ELF-1 (cell line): ENCODE data around the gene WASF2.
"Not testable (repeated sequence)": the region's sequence is repeated elsewhere in the genome, so short reads cannot be mapped to it uniquely, and the experiment has no call there.

Source experiments
- DNase-seq: peaks from one replicate; pipeline ENCODE4 v3.0.0-alpha.2; 2016; ENCODE audit warnings: low read depth, low spot score

The WASF2 gene

DNA sequence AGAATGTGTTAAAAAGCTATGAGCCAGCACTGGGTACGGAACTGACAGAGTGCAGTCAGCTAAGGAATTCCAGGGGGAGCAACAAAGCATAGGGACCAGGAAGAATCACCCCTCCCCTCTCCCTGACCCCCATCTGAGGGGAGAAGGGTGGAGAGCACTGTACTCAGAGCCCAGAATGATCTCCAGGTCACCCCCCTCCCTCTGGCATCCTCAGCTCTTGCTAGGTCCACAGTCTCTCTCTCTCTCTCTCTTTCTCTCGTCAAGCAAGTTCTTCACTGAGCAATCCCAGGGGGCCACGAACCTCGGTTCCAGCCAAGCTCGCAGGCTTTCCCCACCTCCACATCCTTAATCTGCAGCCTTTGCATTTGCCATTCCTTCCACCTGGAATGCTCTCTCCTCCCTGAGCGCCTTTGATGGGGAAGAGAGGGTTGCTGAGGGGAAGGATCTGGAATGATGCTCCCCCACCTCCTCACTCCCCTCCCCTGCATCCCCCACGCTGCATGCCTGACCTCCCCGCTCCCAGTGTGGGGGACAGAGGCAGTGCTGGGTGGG, 6.7 kb upstream of the WASF2 start:
- DNase-seq, result peak; percentile 84

GRCh38 chr1:27492796-27493195, 2.8 kb upstream of the WASF2 start:
- DNase-seq, result no peak

DNA sequence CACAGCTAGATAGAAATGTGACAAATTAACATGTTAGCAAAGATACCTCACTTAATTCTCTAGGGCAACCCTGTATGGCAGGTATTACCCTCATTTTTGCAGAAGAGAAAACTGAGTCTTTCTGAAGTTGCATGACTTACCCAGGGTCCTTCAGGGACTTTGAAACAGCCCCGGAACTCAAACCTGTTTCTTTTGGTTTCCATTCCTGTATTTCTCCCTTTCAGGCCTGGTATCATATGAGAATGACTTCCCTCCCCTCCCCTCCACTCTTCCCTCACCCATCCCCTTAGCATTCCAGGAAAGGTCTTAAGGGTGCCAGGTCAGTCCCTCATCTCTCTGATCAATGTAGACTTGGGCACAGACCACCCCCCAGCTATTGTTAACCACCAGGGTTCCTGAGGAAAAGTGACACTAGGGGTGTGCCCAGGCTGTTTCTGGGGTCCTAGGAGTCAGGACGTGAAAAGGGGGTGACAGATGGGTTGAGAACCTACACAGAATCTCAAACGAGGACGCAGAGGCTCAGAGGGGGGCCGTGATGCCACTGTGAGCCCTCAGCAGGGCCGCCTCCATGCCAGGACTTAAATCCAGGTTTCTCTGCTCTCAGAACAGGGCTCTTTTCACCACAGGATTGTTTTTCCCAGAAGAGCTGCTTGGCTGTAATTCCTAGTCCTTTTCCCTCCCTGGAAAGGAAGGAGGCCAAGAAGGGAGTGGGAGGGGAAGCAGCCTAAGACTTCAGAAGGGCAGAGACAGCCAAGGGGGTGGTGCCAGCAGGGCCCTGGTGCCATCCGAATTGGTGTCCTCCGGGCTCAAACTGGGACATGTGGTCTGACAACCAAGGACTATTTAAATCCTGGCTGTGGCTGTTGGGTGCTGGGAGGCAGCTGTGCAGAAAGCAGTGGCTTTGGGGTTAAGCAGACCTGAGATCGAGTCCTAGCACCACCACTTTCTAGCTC, 2.1 kb upstream of the WASF2 start:
- no peak for DNase-seq

GRCh38 chr1:27489501-27489972, 430 bp downstream of the WASF2 start:
- no peak for DNase-seq

- peak; percentile 42 for DNase-seq
Observed at GRCh38 chr1:27487966-27488884, 1.7 kb downstream of the WASF2 start.

GRCh38 chr1:27485363-27485762, 4.6 kb downstream of the WASF2 start:
- DNase-seq, result no peak

GRCh38 chr1:27483659-27484058, 6.3 kb downstream of the WASF2 start:
- DNase-seq, result no peak

GRCh38 chr1:27481994-27482620, 7.9 kb downstream of the WASF2 start:
- DNase-seq, result no peak

- DNase-seq, result no peak
Observed at GRCh38 chr1:27478098-27478497, 11.9 kb downstream of the WASF2 start.

DNA sequence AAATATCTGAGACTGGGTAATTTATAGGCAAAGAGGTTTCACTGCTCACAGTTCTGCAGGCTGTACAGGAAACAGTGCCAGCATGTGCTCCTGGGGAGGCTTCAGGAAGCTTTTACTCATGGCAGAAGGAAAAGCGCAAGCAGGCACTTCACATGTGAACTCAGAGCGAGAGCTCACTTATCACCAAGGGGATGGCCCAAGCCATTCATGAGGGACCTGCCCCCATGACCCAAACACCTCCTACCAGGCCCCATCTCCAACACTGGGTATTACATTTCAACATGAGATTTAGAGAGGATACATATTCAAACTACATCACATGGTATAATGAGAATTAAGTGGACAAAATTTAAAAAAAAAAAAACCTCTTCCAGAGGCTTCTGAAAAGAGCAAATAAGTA, 13.7 kb downstream of the WASF2 start:
- no peak for DNase-seq

DNA sequence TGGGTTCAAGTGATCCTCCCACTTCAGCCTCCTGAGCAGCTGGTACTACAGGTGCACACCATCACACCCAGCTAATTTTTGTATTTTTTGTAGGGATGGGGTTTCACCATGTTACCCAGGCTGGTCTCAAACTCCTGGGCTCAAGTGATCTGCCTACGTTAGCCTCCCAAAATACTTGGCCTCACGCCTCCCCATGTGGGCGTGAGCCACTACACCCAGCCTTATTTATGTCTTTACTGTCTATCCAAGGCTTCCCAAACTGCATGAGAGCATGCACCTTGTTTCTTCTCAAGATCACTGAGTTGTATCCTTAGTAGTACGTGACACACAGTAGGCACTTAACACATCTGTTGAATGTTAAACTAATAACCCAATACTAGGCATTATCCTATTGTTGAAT, 14.2 kb downstream of the WASF2 start:
- no peak for DNase-seq

- DNase-seq, result no peak
Observed at GRCh38 chr1:27473755-27474154, 16.2 kb downstream of the WASF2 start.

DNA sequence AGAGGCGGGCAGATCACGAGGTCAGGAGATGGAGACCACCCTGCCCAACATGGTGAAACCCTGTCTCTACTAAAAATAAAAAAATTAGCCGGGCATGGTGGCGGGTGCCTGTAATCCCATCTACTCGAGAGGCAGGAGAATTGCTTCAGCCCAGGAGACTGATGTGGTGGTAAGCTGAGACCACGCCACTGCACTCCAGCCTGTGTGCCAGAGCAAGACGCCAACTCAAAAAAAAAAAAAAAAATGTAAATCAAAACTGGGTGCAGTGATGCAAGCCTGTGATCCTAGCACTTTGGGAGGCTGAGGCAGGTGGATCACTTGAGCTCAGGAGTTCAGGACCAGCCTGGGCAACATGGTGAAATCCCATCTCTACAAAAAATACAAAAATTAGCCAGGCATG, 17.9 kb downstream of the WASF2 start:
- not testable (repeated sequence) for DNase-seq

DNA sequence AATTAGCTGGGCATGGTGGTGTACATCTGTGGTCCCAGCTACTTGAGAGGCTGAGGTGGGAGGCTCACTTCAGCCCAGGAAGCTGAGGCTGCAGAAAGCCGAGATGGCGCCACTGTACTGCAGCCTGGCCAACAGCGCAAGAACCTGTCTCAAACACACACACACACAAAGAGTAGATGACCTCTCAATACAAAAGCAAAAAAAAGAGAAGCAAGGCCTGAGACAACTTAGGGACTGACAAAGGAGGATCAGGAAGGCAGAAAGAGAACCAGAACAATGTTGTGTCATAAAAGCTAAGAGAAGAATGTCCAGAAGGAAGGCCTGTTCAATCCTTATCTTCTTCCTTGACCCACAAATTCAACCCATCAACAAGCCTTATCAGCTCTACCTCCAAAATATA, 18.5 kb downstream of the WASF2 start:
- no peak for DNase-seq

GRCh38 chr1:27469334-27469733, 20.6 kb downstream of the WASF2 start:
- DNase-seq, result no peak

DNA sequence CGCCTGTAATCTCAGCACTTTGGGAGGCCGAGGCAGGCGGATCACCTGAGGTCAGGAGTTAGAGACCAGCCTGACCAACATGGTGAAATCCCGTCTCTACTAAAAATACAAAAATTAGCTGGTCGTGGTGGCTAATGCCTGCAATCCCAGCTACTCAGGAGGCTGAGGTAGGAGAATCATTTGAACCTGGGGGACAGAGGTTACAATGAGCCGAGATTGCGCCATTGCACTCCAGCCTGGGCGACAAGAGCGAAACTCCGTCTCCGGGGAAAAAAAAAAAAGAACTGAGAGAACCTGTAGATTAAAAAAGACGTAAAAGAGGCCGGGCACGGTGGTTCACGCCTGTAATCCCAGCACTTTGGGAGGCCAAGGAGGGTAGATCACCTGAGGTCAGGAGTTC, 21.6 kb downstream of the WASF2 start:
- not testable (repeated sequence) for DNase-seq

DNA sequence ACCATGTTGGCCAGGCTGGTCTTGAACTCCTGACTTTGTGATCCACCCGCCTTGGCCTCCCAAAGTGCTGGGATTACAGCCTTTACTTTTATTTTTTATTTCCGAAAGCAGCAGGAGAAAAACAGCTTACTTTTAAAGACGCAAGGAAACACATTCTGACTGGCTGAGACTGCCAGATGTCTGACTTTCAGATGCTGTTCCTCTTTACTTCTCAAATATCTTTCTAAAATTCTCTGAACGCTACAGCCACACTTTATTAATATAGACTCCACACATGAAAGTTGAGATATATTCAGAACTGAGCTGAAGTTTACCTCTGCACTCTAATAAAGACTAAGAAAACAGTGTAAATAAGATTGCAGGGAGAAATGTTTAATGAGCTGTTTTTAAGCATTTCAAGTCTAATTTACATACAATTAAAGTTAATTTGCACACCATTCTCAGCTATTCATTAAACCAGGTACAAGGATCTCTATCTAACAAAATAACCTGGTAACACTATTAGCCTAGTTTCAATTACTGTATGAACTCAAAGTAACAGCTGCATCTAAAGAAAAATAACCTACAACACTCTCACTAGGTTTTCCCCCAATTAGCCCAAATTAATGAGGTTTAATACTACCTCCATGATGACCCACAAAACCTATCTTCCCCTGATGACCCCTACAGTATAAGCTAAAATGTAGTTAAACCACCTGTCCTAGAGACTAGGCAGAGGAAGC, 24.9 kb downstream of the WASF2 start:
- DNase-seq, result no peak

DNA sequence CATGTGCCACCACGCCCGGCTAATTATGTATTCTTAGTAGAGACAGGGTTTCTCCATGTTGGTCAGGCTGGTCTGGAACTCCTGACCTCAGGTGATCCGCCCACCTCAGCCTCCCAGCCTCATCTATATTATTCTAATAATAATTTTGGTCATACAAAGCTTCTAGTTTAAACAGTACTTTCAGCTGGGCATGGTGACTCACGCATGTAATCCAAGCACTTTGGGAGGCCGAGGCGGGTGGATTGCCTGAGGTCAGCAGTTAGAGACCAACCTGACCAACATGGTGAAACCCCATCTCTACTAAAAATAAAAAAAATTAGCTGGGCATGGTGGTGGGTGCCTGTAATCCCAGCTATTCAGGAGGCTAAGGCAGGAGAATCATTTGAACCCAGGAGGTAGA, 26.1 kb downstream of the WASF2 start:
- DNase-seq, result not testable (repeated sequence)

DNA sequence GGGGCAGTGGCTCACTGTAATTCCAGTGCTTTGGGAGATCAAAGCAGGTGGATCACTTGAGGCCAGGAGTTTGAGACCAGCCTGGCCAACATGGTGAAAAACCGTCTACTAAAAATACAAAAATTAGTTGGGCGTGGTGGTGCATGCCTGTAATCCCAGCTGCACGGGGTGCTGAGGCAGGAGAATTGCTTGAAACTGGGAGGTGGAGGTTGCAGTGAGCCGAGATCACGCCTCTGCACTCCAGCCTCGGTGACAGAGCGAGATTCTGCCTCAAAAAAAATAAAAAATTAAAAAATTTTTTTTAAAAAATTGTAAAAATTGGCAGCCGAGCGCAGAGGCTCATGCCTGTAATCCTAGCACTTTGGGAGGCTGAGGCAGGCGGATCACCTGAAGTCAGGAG, 31.4 kb downstream of the WASF2 start:
- DNase-seq, result not testable (repeated sequence)

DNA sequence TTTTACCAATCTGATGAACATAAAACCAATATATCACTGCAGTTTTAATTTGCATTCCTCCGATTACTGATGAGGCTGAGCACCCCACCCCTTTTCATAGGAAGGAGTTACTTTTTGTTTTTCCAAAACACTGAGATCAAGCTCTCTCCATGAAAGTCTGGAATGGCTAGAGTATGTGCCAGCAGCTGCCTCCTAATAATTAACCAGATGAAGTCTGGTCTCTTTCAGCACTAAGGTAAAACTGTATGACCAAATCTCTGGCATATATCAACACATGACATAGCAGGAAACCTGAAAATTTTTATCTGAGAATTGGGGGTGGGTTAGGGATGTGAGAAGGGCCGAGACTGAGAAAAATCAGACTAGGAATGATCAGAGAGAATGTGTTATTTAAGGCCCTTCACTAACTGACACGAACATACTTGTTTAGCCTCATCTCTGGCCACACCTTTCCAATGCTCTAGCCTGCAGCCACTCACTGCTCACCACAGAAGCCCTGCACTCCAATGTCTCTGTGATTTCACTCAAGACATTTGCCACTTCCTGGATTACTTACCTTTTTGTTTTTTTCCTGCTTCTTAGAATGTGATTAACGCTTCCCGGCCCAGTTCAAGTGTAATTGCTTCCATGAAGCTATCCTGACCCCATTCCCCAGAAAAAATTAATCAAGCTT, 34.7 kb downstream of the WASF2 start:
- DNase-seq, result no peak
